DMS79 (cell line): ENCODE data around the gene ITGA11.

Experiments
- DNase-seq: peaks from one replicate; lab custom pipeline; 2025; lab: John Stamatoyannopoulos, UW

The ITGA11 gene

DNA sequence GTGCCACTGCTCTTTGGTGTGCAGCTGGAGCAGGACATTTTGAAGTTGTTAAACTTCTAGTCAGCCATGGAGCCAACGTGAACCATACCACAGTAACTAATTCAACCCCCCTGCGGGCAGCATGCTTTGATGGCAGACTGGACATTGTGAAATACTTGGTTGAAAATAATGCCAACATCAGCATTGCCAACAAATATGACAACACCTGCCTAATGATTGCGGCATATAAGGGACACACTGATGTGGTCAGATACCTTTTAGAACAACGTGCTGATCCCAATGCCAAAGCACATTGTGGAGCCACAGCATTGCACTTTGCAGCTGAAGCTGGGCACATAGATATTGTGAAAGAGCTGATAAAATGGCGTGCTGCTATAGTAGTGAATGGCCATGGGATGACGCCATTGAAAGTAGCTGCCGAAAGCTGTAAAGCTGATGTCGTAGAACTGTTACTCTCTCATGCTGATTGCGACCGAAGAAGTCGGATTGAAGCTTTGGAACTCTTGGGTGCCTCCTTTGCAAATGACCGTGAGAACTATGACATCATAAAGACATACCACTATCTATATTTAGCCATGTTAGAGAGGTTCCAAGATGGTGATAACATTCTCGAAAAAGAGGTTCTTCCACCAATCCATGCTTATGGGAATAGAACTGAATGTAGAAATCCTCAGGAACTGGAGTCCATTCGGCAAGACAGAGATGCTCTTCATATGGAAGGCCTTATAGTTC is 142.2 kb downstream of the ITGA11 start:
- no peak for DNase-seq

DNA sequence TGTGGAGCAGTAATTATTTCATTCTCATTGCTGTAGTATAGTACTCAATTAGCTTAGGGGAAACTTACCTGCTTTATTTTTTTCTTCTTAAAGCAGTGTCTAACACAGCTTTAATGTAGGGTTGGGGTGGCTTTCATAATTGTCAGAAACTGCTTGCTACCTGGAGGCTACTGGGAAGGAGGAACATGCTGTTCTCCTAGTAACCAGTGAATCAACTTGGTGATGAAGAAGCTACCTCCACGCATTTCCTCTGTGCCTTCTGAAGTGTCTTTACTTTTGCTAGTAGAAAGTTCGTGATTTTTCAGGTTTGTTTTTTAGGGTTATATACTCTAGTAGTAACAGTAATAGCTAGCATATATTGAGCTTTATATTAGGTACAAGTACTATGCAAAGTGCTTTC is 142.9 kb downstream of the ITGA11 start:
- no peak for DNase-seq

DNA sequence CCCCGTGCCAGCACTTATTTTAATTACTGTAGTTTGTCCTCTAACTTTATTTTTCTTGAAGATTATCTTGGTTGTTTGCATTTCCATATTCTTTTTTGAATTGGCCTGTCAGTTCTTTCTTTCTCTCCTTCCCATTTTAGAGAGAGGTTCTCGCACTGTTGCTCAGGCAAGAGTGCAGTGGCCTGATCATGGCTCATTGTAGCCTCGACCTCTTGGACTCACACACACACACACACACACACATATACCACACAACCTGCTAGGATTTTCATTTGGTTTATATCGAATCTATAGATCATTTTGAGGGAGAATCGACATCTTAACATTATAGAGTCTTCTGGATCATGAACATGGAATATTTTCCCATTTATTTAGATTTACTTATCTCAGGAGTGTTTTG is 145.7 kb downstream of the ITGA11 start:
- no peak for DNase-seq

DNA sequence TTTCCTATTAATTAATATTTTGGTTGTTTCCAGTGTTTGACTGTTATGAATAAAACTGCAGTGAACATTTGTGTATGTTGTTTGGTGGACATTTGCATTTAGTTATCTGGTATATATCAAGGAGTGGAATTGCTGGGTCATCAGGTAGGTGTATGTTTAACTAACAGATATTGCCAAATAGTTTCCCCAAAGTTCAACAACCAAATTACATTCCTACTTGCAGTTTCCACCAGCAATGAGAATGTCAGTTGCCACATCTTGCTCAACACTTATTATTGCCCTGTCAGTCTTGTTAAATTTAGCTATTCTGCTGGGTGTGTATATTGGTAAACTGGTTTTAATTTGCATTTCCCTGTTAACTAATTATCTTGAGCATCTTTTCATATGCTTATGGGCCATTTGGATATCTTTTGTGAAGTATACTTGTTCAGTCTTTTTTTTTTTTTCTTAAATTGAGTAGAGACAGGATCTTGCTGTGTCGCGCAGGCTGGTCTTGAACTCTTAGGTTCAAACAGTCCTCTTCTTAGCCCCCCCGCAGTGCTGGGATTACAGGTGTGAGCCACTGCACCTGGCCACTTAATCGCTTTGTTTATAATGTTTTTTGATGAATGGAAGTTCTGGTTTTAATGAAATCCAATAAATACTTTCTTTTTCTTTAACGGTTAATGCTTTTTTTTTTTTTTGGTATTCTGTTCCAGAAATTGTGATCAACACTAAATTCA is 146.5 kb downstream of the ITGA11 start:
- no peak for DNase-seq

DNA sequence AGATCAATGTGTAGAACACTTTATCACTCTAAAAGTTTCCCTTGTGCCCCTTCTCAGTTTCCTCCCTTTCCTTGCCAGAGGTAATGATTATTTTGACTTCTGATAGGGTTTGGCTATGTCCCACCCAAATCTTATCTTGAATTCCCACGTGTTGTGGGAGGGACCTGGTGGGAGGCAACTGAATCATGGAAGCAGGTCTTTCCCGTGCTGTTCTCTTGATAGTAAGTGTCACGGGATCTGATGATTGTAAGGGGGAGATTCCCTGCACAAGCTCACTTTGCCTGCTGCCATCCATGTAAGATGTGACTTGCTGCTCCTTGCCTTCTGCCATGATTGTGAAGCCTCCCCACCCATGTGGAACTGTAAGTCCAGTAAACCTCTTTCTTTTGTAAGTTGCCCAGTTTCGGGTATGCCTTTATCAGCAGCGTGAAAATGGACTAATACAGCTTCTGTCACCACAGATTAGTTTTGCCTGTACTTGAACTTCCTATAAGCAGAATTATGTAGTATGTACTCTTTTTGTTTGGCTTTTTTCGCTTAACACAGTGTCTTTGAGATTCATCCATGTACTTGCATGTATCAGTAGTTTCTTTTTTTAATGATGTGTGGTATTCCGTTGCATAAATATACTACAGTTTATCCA is 147.2 kb downstream of the ITGA11 start:
- DNase-seq, result no peak

DNA sequence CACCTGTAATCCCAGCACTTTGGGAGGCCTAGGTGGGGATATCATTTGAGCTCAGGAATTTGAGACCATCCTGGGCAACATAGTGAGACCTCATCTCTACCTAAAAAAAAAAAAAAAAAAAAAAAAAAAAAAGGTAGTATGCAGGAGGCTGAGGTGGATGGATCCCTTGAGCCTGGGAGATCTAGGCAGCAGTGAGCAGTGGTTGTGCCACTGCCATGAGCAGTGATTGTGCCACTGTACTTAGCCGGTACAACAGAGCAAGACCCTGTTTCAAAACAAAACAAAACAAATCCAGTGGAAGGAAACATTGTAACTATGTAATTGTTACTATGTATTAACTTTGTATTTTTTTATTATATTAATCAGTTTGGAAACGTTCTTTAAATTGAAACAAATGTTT is 148.6 kb downstream of the ITGA11 start:
- no peak for DNase-seq

DNA sequence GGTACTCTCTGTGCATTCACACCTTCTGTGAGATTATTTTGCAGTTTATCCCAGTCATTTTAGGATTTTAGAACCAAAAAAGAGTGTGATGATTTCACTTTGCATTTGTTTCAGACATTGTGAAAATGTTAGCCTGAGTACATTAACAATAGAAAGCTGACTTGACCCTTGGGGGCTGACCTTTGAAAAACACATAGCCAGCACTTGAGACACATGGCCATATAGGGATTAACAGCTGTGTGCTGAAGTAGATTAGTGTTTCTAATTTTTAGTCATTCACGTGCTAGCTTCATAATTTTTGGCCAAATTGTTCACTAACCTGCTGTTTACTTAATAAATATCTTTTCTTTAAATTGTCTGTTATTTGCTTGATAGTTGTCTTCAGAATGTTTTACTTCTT is 151.0 kb downstream of the ITGA11 start:
- DNase-seq, result no peak

DNA sequence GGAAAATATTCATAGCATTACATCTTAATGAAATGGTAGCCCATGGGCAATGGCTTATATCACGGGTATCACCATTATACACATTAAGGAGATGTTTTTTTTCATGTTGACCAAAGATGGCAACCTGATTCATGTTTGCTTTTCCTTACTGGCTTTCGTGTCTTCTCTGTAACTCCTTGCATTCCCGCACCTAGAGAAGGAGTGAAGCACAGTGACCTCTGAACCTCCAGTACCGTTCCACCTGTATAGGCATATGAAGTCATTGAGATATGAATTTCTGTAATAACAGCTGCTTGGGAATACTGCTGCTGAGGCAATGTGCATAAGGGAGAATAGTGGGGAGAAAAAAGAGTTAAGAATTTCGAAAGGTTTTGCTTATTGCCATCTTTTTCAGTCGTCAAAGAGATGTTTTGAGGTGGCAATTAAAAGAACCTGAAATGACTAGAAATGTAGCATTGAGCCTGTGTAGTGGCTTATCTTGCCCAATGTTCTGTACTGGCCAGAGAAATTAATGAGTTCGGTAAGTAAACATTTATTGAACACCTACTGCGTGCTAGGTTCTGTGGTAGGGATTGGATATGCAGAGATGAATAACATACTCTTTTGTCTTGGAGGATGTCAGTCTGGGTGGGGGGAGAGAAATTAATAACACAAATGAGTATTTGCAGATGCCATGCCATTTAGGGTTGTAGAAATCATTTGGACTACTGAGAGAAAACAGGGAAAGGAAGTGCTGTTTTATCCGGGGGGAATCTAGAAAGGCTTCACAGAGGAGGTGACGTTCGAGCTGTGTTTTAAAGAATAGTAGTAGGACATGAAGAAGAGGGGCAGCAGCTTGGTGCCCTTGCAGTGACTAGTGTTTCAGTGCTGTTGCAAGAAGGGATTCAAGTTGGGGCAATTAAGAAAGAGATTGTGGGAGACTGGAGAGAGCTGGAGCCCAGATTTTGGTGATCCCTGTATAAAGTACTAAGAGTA is 151.9 kb downstream of the ITGA11 start:
- DNase-seq, result no peak

DNA sequence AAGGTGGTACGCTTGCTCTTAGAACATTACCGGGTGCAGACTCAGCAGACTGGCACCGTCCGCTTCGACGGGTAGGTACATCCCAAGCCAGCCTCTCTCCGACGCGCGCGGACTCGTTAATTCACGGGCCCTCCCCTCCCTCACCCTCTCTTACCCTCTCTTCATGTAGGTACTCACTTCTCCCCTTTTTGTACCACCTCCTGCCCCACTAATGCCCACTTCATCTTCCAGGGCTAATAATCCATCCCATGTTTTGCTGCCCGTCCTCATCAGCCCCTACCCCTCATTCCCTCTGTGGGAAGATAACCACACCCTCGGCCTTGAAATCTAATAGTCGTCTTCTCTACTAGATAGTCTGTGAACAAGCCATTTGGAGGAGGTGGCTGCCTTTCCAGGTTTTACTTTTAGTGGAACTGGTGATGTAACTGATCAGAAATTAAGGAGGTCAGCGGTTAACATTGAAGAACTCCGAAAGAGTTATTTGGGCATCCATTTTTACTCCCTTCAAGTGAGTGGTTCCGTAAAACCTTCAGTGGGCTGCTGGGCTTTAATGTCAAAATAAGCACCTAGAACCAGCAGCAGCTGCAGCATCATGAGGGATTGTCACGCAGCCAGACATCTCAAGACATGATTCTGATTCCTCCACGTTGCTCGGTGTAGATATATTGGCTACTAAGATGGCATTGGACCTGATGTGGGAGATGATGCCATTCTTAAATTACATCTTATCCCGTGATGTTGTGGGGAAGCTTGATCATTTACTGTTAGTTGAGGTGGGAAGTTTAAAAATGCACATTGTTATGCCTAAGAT is 153.2 kb downstream of the ITGA11 start:
- no peak for DNase-seq

DNA sequence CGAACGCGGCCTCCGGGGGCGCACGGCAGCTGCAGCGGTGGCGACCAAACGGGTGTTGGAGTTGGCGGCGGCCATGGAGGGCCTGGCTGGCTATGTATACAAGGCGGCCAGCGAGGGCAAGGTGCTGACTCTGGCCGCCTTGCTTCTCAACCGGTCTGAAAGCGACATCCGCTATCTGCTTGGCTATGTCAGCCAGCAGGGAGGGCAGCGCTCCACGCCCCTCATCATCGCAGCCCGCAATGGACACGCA is 153.7 kb downstream of the ITGA11 start:
- no peak for DNase-seq

DNA sequence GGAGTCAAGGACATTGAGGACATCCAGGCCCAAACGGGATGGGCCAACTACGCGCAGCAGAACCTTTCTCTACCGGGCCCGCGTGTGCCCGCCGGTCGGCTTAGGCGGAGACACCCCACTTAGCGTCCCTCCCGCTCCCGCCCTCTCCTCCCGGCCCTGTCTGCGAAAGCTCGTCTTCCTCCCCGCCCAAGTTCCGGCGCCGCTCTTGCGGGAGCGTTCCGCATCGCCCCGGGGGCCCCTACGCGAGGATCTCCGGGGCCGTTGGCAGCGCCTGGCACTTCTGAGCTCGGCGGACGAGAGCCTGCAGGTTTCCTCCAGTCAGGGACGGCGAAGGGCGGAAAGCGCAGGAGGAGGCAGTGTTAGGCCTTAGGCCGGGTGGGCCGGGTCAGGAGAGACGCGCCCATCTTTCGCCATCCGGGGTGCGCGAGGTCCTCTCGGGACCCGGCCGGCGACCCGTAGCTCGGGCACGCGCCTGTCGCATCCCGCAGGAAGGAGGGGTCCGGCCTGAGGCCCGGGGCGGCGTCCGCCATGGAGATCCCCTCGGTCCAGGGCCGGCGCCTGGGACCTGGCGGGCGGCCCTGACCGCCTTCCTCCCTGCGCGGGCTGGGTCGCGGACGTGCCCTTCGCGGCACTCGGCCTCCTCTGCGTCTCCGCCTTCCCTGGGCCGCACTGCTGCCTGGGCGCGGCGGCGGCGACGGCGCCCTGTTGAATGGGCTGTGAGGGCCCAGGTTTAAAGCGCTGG is 154.2 kb downstream of the ITGA11 start, which contains the start of gene FEM1B:
Gene FEM1B, plus strand, starts transcription at position 143 of the 742 bp plus-strand sequence. CDS start 673 bp downstream, outside the sequence.
- DNase-seq, result peak; percentile 60

DNA sequence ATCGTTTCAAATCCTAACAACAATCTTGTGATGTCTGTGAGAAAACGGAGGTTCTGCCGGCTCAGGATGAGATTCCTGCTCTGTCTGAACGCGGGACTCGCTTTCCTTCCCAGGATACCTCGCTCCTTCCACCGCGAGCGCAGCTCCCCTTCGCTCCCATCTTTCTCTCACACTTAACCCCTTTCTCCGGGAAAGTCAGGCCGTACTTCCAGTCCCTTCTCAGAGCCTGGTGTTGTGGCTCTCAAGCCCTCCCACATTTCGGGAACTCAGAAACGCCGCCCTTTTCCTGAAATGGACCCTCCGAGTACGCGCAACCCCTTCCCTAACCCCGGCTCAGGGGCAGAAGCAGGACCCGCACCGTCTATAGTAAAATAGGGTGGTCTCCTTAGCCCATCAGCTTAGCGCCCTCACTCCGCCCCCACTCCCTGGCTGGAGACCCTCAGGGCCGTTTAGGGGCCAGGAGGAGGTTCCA is 154.8 kb downstream of the ITGA11 start:
- DNase-seq, result peak; percentile 25

DNA sequence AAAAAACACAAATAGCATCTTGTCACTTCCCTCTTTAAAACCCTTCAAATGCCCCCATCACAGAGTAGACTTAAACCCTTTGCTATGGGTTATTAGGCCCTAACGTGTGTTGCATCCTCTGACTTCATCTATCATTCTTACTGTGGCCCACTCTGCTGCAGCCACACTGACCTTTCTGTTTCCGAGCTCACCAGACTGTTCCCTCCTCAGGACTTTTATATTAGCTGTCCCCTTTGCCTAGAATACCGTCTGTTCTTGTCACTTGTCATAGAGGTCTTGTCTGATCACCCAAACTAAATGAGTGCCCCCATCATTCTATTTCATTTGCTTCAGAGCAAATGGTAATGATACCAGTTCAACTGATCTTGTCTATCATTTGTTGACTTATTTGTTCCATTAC is 155.3 kb downstream of the ITGA11 start:
- no peak for DNase-seq

DNA sequence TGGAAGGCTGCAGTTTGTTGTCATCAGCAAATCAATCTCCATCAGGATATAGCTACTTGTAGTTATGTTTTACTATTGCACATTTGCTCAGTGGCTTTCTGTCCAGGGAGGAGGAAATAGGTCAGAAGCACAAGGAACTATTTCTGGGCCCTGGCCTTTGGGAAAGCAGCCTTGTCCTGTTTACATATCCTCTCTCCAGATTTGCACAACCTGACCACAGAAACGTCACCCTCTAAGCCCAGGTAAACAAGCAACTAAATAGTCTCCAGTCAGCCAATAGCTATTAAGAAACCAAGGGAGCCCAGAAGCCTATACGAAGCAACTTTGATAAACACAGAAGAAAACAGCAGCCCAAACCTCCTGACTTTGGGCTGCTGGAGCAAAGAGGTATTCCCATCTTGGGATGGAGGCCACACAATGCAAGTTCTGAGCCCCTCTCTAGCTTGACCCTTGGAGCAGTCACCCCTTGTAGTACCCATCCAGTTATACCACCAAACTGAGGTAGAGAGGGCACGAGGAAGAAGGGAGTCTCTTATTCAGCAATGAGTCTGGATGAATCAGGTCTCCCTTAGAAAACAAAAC is 156.7 kb downstream of the ITGA11 start:
- DNase-seq, result no peak

DNA sequence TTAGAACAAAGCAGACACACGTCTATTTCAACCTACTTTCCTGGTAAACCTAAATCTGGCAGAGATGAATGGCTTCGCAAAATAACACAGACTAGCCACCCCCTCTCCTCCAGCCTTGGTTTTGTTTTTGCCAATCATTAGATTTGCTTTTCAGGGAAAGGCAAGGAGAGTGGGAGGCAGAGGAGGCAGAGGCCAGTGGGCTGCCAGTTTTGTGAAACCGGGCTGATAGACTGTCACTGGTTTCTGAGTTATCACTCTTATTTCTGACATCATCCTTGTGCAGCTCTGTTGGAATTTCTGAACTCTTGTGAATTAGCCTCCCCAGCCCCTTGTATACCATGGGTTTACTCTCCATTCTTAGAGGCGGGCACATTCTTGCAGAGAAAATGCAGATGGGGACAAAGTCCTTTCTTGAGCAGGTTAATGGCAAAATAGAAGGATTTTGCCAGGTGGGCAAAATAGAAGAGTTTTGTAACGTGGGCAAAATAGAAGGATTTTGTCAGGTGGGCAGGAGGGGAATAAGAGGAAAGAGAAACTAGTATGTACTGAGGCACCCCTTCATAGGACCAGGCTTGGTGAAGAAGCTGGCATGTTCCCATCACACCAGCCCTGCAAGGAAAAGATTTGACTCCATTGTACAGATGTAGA is 157.6 kb downstream of the ITGA11 start:
- no peak for DNase-seq

DNA sequence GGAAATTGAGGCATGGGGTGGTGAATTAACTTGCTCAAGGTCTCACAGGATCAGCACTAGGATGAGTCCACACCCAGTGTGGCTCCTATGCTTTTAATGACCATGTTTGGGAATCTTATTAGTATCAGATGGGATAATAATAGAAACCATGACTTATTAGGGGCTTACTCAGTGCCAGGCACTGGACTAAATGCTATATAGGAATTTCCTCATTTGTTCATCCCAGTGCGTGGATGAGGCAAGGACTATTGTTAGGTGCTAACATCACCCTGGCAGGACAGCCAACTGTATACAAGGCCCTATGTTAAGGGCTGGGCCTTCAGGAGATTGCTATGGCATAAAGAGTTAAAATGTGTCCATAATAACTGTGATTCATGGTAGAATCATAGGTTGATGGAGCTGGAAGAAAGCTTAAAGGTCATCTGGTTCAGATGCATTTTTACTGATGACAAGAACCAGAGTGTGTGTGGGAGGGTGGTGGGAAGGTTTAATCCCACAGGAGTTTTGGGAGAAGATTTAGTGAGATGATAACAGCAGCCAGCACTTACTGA is 159.2 kb downstream of the ITGA11 start:
- DNase-seq, result no peak

DNA sequence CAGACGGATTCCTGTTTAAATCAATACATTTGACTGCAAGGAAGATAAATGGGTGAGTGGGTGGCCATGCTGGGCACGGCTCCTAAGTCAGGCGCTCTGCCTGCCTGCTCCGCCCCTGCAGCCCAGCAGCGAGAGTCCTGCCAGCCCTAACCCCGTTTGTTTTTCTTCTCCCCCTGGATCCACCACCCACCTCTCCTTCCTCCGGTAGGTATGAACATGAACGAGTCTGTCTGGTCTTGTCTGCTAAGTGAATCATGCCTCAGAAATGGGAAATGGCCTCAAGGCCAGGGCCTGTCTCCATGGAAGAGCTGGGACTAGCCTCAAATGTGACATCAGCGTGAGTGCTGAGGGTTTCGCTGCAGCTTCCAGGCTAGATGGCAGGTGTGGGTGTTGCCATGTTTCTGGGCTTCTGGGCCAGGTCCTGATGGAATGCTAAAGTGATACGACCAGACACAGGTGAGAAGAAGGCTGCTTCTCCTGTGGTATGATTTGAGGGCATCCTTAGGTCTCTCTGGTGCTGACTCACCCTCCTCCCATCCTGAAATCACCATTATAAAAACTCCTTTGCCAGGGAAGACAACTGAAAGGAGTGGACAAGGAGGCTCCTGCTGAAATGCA is 160.0 kb downstream of the ITGA11 start:
- DNase-seq, result no peak

DNA sequence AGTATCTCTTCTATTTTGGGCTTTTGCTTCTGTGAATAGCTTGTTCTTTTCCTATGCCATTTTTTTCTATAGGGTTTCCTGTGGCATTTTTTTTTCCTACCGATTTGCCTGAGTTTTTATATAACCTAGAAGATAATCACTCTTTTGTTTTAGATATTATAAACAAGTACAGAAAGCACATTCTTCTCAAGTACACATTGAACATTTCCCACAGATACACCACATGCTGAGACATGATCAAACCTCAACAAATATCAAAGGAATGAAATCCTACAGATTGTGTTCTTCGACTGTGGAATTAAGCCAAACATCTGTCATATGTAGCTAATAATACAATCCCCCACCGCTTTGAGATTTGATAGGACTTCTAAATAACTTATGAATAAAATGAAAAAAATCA is 163.6 kb downstream of the ITGA11 start:
- DNase-seq, result no peak

DNA sequence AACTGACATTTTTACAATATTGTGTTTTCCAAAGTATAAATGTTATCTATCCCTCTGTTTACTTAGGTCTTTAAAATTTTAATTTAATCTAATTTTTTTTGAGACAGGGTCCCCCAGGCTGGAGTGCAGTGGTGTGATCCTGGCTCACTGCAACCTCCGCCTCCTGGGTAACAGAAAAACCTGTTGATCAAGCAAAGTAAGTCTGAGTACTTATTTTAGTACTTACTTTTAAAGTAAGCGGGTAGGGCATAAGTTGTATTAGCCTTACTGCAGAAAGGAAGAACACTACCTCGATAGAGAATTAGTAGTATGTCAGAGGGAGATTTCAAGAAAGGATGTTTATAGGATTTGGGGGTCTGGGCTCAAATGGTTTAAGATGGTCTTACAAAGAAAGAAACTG is 166.3 kb downstream of the ITGA11 start:
- no peak for DNase-seq
